HG03095 (cell line): Measurements from ENCODE around the gene CFAP90.

ENCODE experiments used
- ATAC-seq: cut with Tn5 transposase; IDR thresholded peaks from one replicate; pipeline ENCODE4 v1.9.1; 2021; ENCODE audit warnings: moderate library complexity; ENCODE audit not compliant: unreplicated experiment

CFAP90 gene

GRCh38 chr5:7827610-7828009 lies 23.3 kb downstream of the CFAP90 start:
- no peak for ATAC-seq

DNA sequence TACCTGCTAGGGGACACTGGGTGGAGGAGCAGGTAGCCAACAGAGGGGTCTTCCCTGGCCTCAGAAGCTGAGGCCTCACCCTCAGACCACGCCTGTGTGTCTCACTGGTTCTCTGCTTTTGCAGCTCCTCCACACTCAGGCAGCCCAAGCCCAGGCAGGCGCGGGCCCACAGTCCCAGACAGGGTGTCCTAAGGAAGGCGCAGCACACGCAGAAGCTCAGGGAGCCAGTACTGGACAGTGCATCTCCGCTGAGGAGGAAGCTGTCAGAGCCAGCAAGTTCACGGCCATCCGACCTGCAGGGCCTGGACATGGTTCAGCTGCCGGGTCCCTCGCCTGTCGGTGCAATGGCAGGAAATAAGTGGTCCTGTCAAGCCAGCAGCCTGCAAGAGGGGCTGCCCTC lies 25.3 kb downstream of the CFAP90 start:
- no peak for ATAC-seq

DNA sequence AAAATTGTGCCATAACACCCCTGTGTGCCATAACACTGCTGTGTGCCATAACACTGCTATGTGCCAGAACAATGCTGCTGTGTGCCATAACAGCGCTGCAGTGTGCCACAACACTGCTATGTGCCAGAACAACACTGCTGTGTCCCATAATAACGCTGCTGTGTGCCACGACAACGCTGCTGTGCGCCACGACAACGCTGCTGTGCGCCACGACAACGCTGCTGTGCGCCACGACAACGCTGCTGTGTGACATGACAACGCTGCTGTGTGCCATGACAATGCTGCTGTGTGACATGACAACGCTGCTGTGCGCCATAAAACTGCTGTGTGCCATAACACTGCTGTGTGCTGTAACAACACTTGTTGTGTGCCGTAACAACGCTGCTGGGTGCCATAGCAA lies 25.9 kb downstream of the CFAP90 start:
- ATAC-seq: no peak

GRCh38 chr5:7823594-7823993 lies 27.3 kb downstream of the CFAP90 start:
- no peak for ATAC-seq

GRCh38 chr5:7822449-7822848 lies 28.5 kb downstream of the CFAP90 start:
- ATAC-seq: no peak

- no peak for ATAC-seq
Measured at GRCh38 chr5:7816535-7816901, 34.4 kb downstream of the CFAP90 start.

DNA sequence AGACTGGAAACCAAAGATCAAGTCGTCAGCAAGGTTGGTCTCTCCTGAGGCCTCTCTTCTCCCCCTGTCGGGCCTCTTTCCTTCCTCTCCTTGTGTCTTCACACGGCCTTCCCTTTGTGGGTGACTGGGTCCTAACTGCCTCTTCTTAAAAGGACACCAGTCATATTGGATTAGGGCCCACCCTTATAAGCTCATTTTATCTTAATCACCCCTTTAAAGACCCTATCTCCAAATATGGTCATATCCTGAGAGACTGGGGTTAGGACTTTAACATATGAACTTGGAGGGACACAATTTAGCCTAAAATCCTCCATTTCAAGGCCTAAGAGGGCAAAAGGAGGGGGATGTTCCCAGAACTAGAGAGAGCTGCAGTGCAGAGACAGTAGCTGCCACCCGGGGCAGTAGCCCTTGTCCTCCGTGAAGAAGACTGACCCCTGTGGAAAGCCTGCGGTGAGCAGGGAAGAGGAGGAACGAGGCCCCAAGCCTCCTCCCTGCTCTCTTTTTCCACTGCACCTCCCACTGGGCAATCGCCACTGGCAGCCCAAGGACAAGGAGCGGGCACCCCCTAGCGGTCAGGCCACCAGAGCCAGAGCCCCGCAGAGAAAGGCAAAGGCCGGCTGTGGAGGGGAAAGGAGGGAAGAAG lies 34.9 kb downstream of the CFAP90 start:
- peak; percentile 93 for ATAC-seq

- ATAC-seq: no peak
Measured at GRCh38 chr5:7814816-7815215, 36.1 kb downstream of the CFAP90 start.

GRCh38 chr5:7813576-7813975 lies 37.4 kb downstream of the CFAP90 start:
- no peak for ATAC-seq

DNA sequence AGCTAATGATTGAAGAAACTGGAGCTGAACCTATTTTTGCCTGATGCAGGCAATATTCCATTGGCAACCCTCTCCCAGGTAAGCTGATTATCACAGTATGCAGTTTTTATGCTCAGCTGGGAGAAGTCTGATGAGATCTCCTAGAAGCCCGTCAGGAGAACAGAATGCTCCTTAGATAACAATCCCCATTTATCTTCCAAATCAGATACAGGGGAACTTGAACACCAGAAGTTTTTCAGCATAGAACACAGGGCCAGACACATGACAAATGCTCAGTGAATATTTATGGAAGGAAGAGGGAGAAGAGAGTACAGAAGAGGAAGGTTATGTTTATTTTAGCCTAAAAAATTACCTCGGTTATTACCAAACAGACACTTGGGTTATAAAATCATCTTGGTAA lies 37.9 kb downstream of the CFAP90 start:
- no peak for ATAC-seq

DNA sequence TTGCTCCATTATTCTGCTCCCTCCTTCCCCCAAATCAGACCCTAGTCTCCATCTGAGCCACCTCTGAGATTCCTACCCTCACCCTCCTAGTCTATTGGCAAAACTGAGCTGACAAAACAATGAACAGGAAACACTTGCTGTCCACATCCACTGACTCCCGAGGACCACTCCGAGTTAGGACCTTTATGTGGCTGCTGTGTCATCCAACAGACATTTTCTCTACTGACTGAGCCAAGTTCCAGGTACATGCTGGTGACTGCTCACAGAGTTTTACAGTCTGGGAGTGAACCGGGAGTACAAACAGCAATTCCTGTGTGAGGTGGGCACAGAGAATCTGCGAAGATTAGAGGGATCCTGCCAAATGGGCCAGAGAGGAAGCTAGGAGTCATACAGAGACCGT lies 39.2 kb downstream of the CFAP90 start:
- ATAC-seq: no peak

DNA sequence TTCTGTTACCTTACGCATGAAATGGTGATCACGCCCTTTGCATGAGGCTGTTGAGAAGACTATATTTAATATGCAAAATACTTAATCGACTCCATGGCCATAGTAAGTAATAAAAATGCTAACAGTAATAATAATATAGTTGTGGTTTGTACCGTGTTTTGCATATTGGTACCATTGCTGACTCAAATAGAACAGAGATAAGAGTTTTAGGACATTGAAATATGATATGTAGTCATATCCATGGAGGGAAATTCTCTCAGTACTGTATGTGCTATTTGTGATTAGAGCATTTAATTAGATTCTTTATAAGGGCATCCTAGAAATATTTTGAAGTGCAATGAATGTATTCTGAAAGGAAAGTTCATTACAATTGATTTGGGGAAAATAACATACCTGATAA lies 41.9 kb downstream of the CFAP90 start:
- no peak for ATAC-seq

DNA sequence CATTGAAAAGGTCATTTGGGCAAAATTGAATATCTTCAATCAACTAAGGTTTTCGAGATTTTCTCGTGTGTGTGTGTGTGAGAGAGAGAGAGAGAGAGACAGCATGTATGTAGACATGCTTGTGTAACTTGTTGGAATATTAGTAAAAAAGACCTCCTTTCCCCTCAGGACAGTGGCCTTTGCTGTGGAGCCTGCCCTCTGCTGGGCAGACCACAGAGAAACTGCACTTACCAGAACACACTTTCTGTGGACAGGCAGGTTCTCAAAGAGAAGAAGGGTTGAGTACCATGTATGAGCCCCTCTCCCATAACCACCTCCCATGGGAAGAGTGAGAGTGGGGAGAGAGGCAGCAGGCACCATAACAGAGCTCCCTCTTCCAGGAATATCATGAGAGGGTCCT lies 45.6 kb downstream of the CFAP90 start:
- no peak for ATAC-seq

DNA sequence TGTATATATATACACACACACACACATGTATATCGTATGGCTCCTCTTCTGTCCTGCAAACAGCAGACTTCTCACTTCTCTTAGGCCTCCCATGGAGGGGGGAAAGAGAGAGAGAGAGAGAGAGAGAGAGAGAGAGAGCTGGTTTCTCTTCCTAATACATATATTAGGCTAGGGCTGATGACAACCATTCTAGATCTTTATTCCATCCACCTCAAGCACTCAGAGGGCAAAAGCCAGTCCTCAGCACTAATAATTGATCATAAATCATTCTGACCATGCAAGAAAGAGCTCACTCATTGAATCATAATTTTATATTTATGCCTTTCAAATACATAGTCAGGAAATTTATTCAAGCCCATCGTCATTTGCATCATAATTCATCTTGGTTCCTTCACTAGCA lies 47.0 kb downstream of the CFAP90 start:
- ATAC-seq: no peak

DNA sequence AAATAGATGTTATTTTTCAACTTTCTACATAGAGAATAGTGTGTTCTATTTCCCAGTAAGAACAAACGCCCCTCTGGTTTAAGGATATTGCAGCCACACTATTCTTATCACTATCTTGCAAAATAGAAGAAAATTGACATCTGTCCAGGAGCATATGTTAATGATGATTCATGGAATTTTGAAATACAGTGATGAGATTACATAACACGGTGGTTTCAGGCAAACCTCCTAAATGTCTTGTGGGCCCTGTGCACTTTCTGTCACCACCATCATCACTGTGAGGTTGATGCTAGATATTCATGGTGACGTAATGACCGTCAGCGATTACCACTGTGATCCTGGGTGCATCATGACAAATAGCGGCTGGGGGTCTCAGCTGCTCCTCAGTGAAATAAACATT lies 48.1 kb downstream of the CFAP90 start:
- no peak for ATAC-seq

DNA sequence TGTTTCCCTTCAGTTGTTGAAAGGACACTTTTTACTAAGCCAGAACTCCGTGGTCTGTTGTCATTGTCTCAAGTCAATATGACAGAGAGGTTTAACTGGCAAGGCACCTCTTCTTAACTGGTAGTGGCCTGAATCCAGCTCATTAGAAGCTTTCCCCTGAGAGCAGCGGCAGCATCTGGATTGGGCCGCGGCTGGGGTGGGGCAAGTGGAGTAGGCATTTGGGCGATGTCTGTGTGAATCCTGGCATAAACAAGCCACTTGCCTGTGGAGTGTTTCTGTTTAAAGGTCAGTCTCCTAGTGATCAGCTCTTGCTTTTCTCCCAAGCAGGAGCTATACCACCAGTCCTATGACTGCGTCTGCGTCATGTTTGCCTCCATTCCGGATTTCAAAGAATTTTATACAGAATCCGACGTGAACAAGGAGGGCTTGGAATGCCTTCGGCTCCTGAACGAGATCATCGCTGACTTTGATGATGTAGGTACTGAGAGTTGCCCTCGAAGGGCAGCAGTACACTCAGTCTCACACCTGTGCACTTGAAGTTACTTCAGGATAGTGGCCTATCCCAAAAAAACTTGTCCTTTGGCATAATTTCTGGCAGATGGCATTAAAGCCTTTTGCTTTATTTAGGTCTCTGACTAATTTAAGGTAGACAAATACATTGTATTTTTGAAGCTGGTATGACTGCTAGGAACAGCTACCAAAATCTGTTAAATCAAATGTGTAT lies 48.9 kb downstream of the CFAP90 start:
- no peak for ATAC-seq

- ATAC-seq: no peak
Measured at GRCh38 chr5:7795306-7795705, 55.6 kb downstream of the CFAP90 start.

DNA sequence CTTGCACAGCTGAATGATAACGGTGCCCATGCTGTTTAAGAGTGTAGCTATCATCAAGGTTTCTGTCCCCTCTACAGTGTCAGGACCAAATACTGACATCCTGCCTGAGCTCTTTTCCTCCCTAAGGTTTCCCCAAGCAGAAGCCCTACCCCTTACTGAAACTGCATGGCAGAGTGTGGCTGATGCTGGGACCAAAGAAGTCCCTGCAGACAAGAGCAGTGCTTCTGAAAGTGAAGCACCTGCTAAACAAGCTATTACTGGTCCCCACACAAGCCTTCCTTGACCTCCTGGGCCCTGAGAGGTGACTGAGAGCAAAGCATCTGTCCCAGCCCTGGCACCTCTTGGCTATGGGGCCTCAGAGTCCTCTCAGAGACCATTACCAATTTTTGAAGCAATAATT lies 56.1 kb downstream of the CFAP90 start:
- peak; percentile 59 for ATAC-seq

- peak; percentile 87 for ATAC-seq
Measured at GRCh38 chr5:7794311-7794710, 56.6 kb downstream of the CFAP90 start.

DNA sequence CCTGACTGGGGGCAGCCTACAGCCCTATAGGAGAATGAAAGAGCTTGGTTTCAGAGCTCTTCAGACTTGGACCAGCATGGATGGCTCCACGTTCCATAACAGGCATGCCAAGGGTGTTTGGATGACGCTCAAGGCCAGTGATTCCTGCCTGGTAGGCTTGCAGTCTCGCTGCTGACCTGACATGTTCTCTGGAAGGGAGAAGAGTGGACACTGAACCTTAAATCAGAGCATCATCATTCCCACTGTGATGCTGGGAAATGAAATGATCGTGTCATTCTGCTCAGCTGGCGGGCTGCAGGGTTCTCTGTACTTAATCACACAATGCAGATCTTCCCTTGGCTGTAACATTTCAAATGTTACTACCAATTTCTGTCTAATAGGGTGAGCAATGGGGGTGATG lies 57.0 kb downstream of the CFAP90 start:
- ATAC-seq: peak; percentile 23

DNA sequence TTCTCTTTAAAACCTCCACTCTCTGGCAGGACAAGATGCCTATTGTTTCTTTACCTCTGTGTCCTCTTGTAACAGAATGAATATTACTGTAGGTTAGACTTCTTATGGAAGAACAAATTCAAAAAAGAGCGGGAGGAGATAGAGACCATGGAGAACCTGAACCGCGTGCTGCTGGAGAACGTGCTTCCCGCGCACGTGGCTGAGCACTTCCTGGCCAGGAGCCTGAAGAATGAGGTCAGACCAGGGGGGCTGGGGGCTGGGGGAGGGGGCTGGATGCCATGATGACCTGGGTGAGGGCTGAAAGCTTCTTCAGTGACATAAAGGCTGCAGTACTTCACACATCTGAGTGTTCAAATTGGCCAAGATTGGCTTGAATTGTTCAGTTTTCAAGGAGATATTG lies 61.4 kb downstream of the CFAP90 start:
- ATAC-seq: no peak

DNA sequence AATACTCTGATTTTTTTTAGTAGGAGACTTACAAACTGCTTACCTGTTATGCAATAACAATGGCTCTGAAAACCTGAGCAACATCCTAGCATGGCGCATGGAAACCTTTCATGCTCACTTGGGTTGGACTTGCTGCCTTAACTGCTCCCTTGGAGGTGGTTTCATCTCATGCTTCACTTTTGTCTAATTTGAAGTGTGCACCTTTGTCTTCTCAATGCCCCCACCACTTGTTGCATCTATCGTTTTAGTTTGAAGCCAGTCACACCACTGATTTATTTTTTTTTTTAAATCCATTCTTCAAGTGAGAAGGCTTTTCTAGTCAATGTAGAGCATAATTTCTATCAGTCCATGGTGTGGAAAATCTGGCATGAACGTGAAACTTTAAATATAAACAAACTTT lies 63.2 kb downstream of the CFAP90 start:
- ATAC-seq: no peak
